Gastrocnemius medialis (tissue), 4 donors: ENCODE results near the gene WDR26. TPM values are rescaled to one million over a fixed set of nuclear protein-coding genes. Genes with fewer than 3 reads are reported as not detected.
A peak's percentile ranks its signal among the peaks of the same experiment; 100 is the strongest.

Source experiments
- ATAC-seq, 2 donors: fragments of 150-250 bp; one replicate each; pipeline ENCODE4 v1.9.1; 2016
- DNase-seq, 2 donors: peaks; one replicate each; pipeline ENCODE4 v3.0.0-alpha.2; 2019
- H3K27ac ChIP-seq, 4 donors: fragments of 200-600 bp; sonication (generic); 1 replicate in 1 of 4; 2 replicates in 3 of 4; pipeline ENCODE4 v1.5.1; 2016 to 2018; ENCODE audit warnings: mild to moderate bottlenecking in 2 of 4, moderate library complexity in 1 of 4
- H3K27me3 ChIP-seq, 3 donors: fragments of 200-600 bp; sonication (generic) in 2 of 3; 1 replicate in 1 of 3; 2 replicates in 2 of 3; pipeline versions ENCODE4 v1.5.1 to v1.6.0; 2016 to 2019; ENCODE audit warnings: mild to moderate bottlenecking in 1 of 3, moderate library complexity in 1 of 3
- H3K36me3 ChIP-seq, 2 donors: fragments of 200-600 bp; sonication (generic) in 1 of 2; one replicate each; pipeline ENCODE4 v1.5.1; 2017 to 2018
- H3K4me1 ChIP-seq, 2 donors: fragments of 200-600 bp; sonication (generic) in 1 of 2; one replicate each; pipeline ENCODE4 v1.5.1; 2016 to 2017; ENCODE audit warnings: mild to moderate bottlenecking in 2 of 2
- H3K4me3 ChIP-seq, 4 donors: fragments of 200-600 bp; sonication (generic) in 3 of 4; 1 replicate in 1 of 4; 2 replicates in 3 of 4; pipeline ENCODE4 v1.5.1; 2016 to 2019; ENCODE audit warnings: mild to moderate bottlenecking in 2 of 4
- H3K9me3 ChIP-seq, 3 donors: fragments of 200-600 bp; sonication (generic) in 2 of 3; 1 replicate in 1 of 3; 2 replicates in 2 of 3; pipeline ENCODE4 v1.5.1; 2016 to 2019
- CTCF ChIP-seq, 5 experiments: fragments of 450-650 bp in 3 of 5; fragments of 200-600 bp in 2 of 5; sonication (generic) in 2 of 5; IDR thresholded peaks in 4 of 5; conservative IDR thresholded peaks in 1 of 5; 1 replicate in 4 of 5; 2 replicates in 1 of 5; pipeline ENCODE4 v1.5.1; 2016 to 2019; ENCODE audit warnings: antibody characterized with exemption in 5 of 5, mild to moderate bottlenecking in 3 of 5, moderate library complexity in 3 of 5
- POLR2A ChIP-seq, 2 donors: fragments of 450-650 bp; IDR thresholded peaks; one replicate each; pipeline ENCODE4 v1.6.1; 2017; ENCODE audit warnings: antibody characterized with exemption in 2 of 2, mild to moderate bottlenecking in 2 of 2, moderate library complexity in 2 of 2
- in situ Hi-C, 4 donors: fragments of 200-750 bp; cut with MboI; loops; one replicate each; pipeline versions ENCODE4 v1.15.0 to v1.8.0; 2017; ENCODE audit warnings: low sequenced_read_pairs in 4 of 4
- intact Hi-C: fragments of 100-400 bp; cut with DNase I; formaldehyde crosslinking; loops from one replicate; pipeline ENCODE4 v1.15.1; 2023; ENCODE audit warnings: low total_unique reads
- total RNA-seq, 4 donors: library from RNA; depleted of rRNA; stranded (reverse); fragments of >200 nt; gene quantifications; one replicate each; pipeline versions ENCODE4 v1.1.0 to v1.2.3, GENCODE V29; 2016

WDR26 gene
- total RNA-seq, 4 donors from 2014 or later, result 62.1 to 86.5 (median 74.0) TPM

DNA sequence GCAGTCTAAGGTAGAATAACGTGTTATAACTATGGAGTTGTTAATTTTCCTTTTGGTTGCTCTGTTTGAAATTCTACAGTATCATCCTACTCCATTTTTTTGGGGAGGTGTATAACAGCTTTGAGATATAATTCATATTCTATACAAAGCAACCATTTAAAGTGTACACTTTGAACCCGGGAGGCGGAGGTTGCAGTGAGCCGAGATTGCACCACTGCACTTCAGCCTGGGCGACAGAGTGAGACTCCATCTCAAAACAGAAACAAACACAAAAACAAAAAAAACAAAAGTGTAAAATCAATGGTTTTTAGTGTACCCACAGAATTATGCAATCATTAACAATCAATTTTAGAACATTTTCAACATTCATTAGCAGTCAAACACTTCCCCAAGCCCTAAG lies 44.1 kb downstream of the WDR26 start:
- in situ Hi-C loops (no loop called here), intact Hi-C loops (no loop called here)
- Histone ChIP-seq H3K4me1 (no peaks in the 10 kb centered on the region), H3K4me3 (no peak overlapping the region), H3K27ac (no peak overlapping the region), H3K27me3 (no peaks in the 10 kb centered on the region), H3K36me3 (peaks cover 4 to 95% of the 10 kb centered on the region in 2 donors), H3K9me3 (no peaks in the 10 kb centered on the region)
- ATAC-seq, result no peak
- DNase-seq, result no peak
- TF ChIP-seq POLR2A (IDR thresholded peaks at IDR 0.05) (no peak), CTCF (IDR thresholded peaks at IDR 0.05 in 4 of 5, conservative IDR thresholded peaks at IDR 0.05 in 1 of 5) (no peak)

DNA sequence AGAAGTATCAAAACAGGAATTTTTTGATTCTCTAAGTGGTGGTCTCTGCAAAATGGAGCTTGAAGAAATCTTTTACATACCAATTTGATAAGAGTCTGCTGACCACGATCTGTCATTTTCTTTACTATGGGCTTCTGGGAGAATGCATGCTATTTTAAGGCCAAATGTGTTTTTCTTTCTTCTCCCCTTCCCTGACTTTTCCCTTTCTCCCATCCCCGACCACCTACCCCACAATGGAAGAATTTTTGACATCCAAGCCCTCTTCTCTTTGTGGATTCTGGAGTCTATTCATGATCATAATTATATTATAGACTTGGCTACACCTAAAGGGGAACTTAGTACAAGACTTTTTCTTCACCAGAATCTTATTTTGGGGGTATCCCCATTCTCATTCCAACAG lies 46.7 kb downstream of the WDR26 start:
- Histone ChIP-seq H3K4me1 (no peaks in the 10 kb centered on the region), H3K27me3 (no peaks in the 10 kb centered on the region), H3K27ac (no peak overlapping the region), H3K4me3 (no peak overlapping the region), H3K9me3 (no peaks in the 10 kb centered on the region), H3K36me3 (peaks cover 0 to 70% of the 10 kb centered on the region in 2 donors)
- DNase-seq (no peak), ATAC-seq (no peak)
- intact Hi-C loops, result no loop called here
- in situ Hi-C loops, result no loop called here
- TF ChIP-seq POLR2A (IDR thresholded peaks at IDR 0.05) (no peak), CTCF (IDR thresholded peaks at IDR 0.05 in 4 of 5, conservative IDR thresholded peaks at IDR 0.05 in 1 of 5) (no peak)

DNA sequence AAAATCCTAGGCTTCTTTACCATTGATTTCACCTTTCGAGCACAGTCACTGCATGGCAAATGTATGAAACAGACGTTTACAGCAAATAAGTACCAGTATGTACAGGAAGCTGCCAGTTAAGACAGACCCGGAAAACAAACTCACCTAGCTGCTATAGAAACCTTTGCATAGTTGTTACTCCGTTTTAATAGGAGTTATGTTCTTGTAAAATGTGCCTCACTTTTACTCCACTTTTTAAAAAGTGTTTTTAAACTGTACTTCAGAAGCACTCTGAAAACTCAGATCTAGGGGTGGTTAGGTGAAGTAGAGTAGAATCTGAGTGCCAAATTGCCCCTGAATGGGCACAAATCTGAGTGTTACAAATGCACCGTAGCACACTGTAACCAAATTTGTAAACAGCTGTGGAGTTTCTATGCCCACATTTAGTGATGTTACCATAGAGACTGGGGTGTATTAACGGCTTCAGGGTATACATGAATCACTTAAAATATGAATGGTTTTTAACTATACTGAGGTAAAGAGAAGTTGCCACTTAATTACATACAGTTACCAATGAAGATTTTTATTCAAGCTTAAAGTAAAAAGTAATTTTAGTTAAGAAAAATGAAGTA lies 47.2 kb downstream of the WDR26 start:
- TF ChIP-seq CTCF (IDR thresholded peaks at IDR 0.05 in 4 of 5, conservative IDR thresholded peaks at IDR 0.05 in 1 of 5), result no peak
- TF ChIP-seq POLR2A (IDR thresholded peaks at IDR 0.05), result no peak
- intact Hi-C loops (no loop called here), in situ Hi-C loops (no loop called here)
- DNase-seq (no peak), ATAC-seq (no peak)
- Histone ChIP-seq H3K4me1 (no peaks in the 10 kb centered on the region), H3K27ac (peak overlapping the region in 1 of 4 donors; percentile 5), H3K27me3 (no peaks in the 10 kb centered on the region), H3K4me3 (no peak overlapping the region), H3K36me3 (peaks cover 0 to 65% of the 10 kb centered on the region in 2 donors), H3K9me3 (no peaks in the 10 kb centered on the region)

GRCh38 chr1:224383218-224383617 lies 51.4 kb downstream of the WDR26 start:
- DNase-seq (no peak), ATAC-seq (no peak)
- Histone ChIP-seq H3K27me3 (no peaks in the 10 kb centered on the region), H3K4me3 (no peak overlapping the region), H3K4me1 (peaks cover under 1% of the 10 kb centered on the region in 2 donors), H3K27ac (no peak overlapping the region), H3K36me3 (peaks cover 0 to 35% of the 10 kb centered on the region in 2 donors), H3K9me3 (no peaks in the 10 kb centered on the region)
- intact Hi-C loops, result loop anchor here (5.0 kb wide), 1 partner anchor 49 kb away; the partner anchor contains the start of gene WDR26
- TF ChIP-seq CTCF (IDR thresholded peaks at IDR 0.05 in 4 of 5, conservative IDR thresholded peaks at IDR 0.05 in 1 of 5) (no peak), POLR2A (IDR thresholded peaks at IDR 0.05) (no peak)
- in situ Hi-C loops, result no loop called here
